Activated CD4-positive, alpha-beta memory T cell treated with anti-CD3 and anti-CD28 coated beads, Interleukin-2, amount 10 ng/mL, durations not matched to agents 7 days and 5 days (primary cell): ENCODE results near the gene DSPP. TPM values are rescaled to one million over a fixed set of nuclear protein-coding genes. Genes with fewer than 3 reads are reported as not detected.
"Not testable (repeated sequence)": the region's sequence is repeated elsewhere in the genome, so short reads cannot be mapped to it uniquely, and the experiment has no call there.

ENCODE experiments used
- CTCF ChIA-PET: fragments of 350-600 bp; sonication (Branson Sonifier 250); formaldehyde crosslinking; loops from one replicate; lab custom pipeline; 2021; ENCODE audit warnings: antibody characterized with exemption, inconsistent platforms; lab: Charles Lee
- POLR2A ChIA-PET: fragments of 350-600 bp; sonication (Branson Sonifier 250); formaldehyde crosslinking; loops from one replicate; lab custom pipeline; 2021; ENCODE audit warnings: antibody characterized with exemption; lab: Charles Lee
- DNase-seq: peaks from one replicate; pipeline ENCODE4 v3.0.0-alpha.2; 2020
- H3K27ac Mint-ChIP-seq: one replicate; pipeline ENCODE4 v1.8.0; 2021; ENCODE audit warnings: mild to moderate bottlenecking, mixed read lengths
- H3K27me3 Mint-ChIP-seq: one replicate; pipeline ENCODE4 v1.8.0; 2021; ENCODE audit warnings: mixed read lengths
- H3K36me3 Mint-ChIP-seq: one replicate; pipeline ENCODE4 v1.8.0; 2021; ENCODE audit warnings: low read depth, mixed read lengths
- H3K4me1 Mint-ChIP-seq: one replicate; pipeline ENCODE4 v1.8.0; 2021; ENCODE audit warnings: mixed read lengths
- H3K4me3 Mint-ChIP-seq: one replicate; pipeline ENCODE4 v1.8.0; 2021; ENCODE audit warnings: mild to moderate bottlenecking, mixed read lengths
- H3K9me3 Mint-ChIP-seq: one replicate; pipeline ENCODE4 v1.8.0; 2021; ENCODE audit warnings: mixed read lengths
- total RNA-seq, 2 experiments: library from RNA; stranded (reverse); gene quantifications; one replicate each; pipeline ENCODE4 v1.2.3, GENCODE V29; 2021

Gene DSPP
- not detected for total RNA-seq

DNA sequence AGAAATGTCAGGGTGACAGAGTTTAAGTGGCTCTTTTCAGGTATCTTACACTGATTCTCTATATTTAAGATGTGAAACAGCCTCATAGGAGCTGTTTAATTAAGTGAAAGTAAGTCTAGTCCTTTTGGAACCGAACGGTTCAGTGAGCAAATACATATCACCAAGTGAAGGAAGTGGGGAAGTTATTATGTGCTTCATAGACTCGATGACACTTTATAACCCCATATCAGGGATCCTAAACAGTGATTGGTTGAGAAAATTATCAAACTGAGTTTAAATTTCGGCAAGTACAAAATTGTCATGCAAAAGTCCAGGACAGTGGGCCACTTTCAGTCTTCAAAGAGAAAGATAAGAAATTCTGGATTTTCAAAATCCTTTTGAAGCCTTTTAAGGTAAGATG, at the start of gene DSPP:
TSS of gene DSPP (plus strand) at position 301 of the 400 bp plus-strand sequence. CDS start 2,380 bp downstream, outside the sequence.
- Mint-ChIP-seq H3K9me3 (no peaks in the 10 kb centered on the region), H3K4me1 (peaks cover 2% of the 10 kb centered on the region), H3K27ac (no peak within 1 kb of the TSS), H3K36me3 (no peaks in the 10 kb centered on the region), H3K27me3 (peaks cover 6% of the 10 kb centered on the region), H3K4me3 (no peak within 1 kb of the TSS)
- POLR2A ChIA-PET: no interaction called here
- no peak for DNase-seq
- CTCF ChIA-PET: no interaction called here

GRCh38 chr4:87559090-87559837, 49.1 kb upstream of the DSPP start:
- CTCF ChIA-PET: interaction anchor here (0.7 to 0.9 kb wide), 2 partner anchors 168 to 813 kb away, joined by 3 read pairs; partner anchors contain the start of gene HSD17B11
- DNase-seq: peak; percentile 82
- no peak overlapping the region for H3K4me3 Mint-ChIP-seq
- POLR2A ChIA-PET: interaction anchor here (1.5 kb wide), 1 partner anchor 137 kb away, joined by 3 read pairs; the partner anchor contains the start of gene NUDT9
- H3K4me1 Mint-ChIP-seq: peaks cover 31% of the 10 kb centered on the region
- peaks cover 7% of the 10 kb centered on the region for H3K9me3 Mint-ChIP-seq
- peaks cover 5% of the 10 kb centered on the region for H3K36me3 Mint-ChIP-seq
- peak overlapping the region; percentile 77 for H3K27ac Mint-ChIP-seq
- no peaks in the 10 kb centered on the region for H3K27me3 Mint-ChIP-seq

- Mint-ChIP-seq H3K27ac (no peak overlapping the region), H3K27me3 (no peaks in the 10 kb centered on the region), H3K4me3 (no peak overlapping the region), H3K36me3 (peaks cover 5% of the 10 kb centered on the region), H3K9me3 (peaks cover 4% of the 10 kb centered on the region), H3K4me1 (peaks cover 35% of the 10 kb centered on the region)
- ChIA-PET CTCF (interaction anchor here (0.6 to 0.8 kb wide), 2 partner anchors 16 to 170 kb away, joined by 3 read pairs; partner anchors contain the start of gene HSD17B11), POLR2A (interaction anchor here (1.5 kb wide), 1 partner anchor 138 kb away, joined by 3 read pairs; the partner anchor contains the start of gene NUDT9)
- no peak for DNase-seq
These were observed 47.5 kb upstream of the DSPP start for GRCh38 chr4:87560802-87561201.

- peaks cover 4% of the 10 kb centered on the region for H3K9me3 Mint-ChIP-seq
- H3K4me1 Mint-ChIP-seq: peaks cover 15% of the 10 kb centered on the region
- H3K36me3 Mint-ChIP-seq: peaks cover 5% of the 10 kb centered on the region
- ChIA-PET CTCF (no interaction called here), POLR2A (no interaction called here)
- no peak for DNase-seq
- no peaks in the 10 kb centered on the region for H3K27me3 Mint-ChIP-seq
- no peak overlapping the region for H3K4me3 Mint-ChIP-seq
- H3K27ac Mint-ChIP-seq: no peak overlapping the region
These were observed 42.6 kb upstream of the DSPP start for GRCh38 chr4:87565746-87566145.

- DNase-seq: no peak
- CTCF ChIA-PET: no interaction called here
- Mint-ChIP-seq H3K27me3 (peaks cover 2% of the 10 kb centered on the region), H3K4me1 (peaks cover 15% of the 10 kb centered on the region), H3K9me3 (peaks cover under 1% of the 10 kb centered on the region), H3K36me3 (peaks cover under 1% of the 10 kb centered on the region), H3K4me3 (no peak overlapping the region), H3K27ac (no peak overlapping the region)
- POLR2A ChIA-PET: no interaction called here
These were observed 42.1 kb upstream of the DSPP start for GRCh38 chr4:87566276-87566675.

- CTCF ChIA-PET: no interaction called here
These were observed 41.1 kb upstream of the DSPP start for GRCh38 chr4:87567191-87567590.

DNA sequence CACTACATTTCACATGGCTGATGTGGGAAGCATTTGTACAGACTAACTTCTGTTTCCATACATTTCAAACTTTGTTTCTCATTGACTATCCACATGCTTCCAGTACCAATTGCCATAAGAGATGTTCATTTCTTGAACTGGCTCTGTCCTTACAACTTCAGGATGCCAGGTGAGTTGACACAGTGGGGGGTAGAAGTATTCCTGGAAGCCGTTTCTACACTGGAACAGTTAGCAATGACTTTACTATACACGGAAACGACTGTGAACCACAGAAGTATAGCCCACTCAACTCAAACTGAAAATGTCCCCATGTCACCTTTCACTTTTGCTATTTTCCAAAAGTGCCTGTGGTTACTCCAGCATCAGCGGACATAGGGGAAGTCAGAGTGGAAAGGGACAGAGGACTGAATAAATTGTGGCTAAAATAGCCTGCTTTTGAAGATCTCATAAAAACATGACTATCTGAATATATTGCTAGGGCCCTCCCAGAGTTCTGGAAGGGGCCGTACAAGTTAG, 38.0 kb upstream of the DSPP start:
- Mint-ChIP-seq H3K36me3 (no peaks in the 10 kb centered on the region), H3K9me3 (peaks cover 2% of the 10 kb centered on the region), H3K27me3 (peaks cover 5% of the 10 kb centered on the region), H3K4me1 (peaks cover 17% of the 10 kb centered on the region), H3K27ac (no peak overlapping the region), H3K4me3 (no peak overlapping the region)
- DNase-seq: no peak
- POLR2A ChIA-PET: no interaction called here
- CTCF ChIA-PET: interaction anchor here (0.6 kb wide), 1 partner anchor 18 kb away, joined by 3 read pairs; no protein-coding TSS in a partner anchor

More at GRCh38 chr4:87567191-87567590, 41.1 kb upstream of the DSPP start:
- Mint-ChIP-seq H3K27ac (no peak overlapping the region), H3K4me1 (peaks cover 15% of the 10 kb centered on the region), H3K4me3 (no peak overlapping the region), H3K36me3 (no peaks in the 10 kb centered on the region), H3K9me3 (no peaks in the 10 kb centered on the region), H3K27me3 (peaks cover 2% of the 10 kb centered on the region)
- POLR2A ChIA-PET: no interaction called here
- no peak for DNase-seq

- POLR2A ChIA-PET, H3K27me3 Mint-ChIP-seq, DNase-seq, CTCF ChIA-PET, H3K36me3 Mint-ChIP-seq, H3K9me3 Mint-ChIP-seq, H3K27ac Mint-ChIP-seq, H3K4me3 Mint-ChIP-seq: not testable (repeated sequence)
- peaks cover 14% of the 10 kb centered on the region for H3K4me1 Mint-ChIP-seq
These were observed 34.0 kb upstream of the DSPP start for GRCh38 chr4:87574376-87574775.

GRCh38 chr4:87574996-87575395, 33.3 kb upstream of the DSPP start:
- POLR2A ChIA-PET: no interaction called here
- H3K4me3 Mint-ChIP-seq: no peak overlapping the region
- no peak overlapping the region for H3K27ac Mint-ChIP-seq
- H3K4me1 Mint-ChIP-seq: peaks cover 17% of the 10 kb centered on the region
- peaks cover 5% of the 10 kb centered on the region for H3K27me3 Mint-ChIP-seq
- CTCF ChIA-PET: no interaction called here
- peaks cover 2% of the 10 kb centered on the region for H3K9me3 Mint-ChIP-seq
- DNase-seq: no peak
- no peaks in the 10 kb centered on the region for H3K36me3 Mint-ChIP-seq

GRCh38 chr4:87575408-87575807, 32.9 kb upstream of the DSPP start:
- Mint-ChIP-seq H3K4me1 (peaks cover 14% of the 10 kb centered on the region), H3K36me3 (no peaks in the 10 kb centered on the region), H3K27me3 (peaks cover 5% of the 10 kb centered on the region), H3K9me3 (peaks cover 2% of the 10 kb centered on the region), H3K4me3 (no peak overlapping the region), H3K27ac (no peak overlapping the region)
- ChIA-PET CTCF (no interaction called here), POLR2A (no interaction called here)
- no peak for DNase-seq

DNA sequence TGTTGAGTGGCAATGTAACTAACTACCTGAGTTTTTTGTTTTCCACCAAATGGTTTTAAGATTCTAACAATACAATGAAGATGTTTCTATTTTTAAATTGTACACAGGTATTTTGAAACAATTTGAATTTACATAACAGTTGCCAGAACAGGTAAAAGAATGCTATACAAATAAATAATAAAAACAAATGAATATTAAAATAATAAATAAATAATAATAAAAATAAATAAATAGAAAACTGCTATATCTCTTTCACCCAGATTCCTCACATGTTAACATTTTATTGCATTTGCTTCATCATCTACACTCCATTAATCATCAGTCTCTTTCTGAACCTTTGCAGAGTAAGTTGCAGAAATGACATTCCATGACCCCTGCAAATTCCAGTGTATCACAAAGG, 32.3 kb upstream of the DSPP start:
- H3K9me3 Mint-ChIP-seq: peaks cover 2% of the 10 kb centered on the region
- no peak overlapping the region for H3K4me3 Mint-ChIP-seq
- H3K27ac Mint-ChIP-seq: no peak overlapping the region
- peaks cover 9% of the 10 kb centered on the region for H3K4me1 Mint-ChIP-seq
- DNase-seq: no peak
- peaks cover 3% of the 10 kb centered on the region for H3K27me3 Mint-ChIP-seq
- H3K36me3 Mint-ChIP-seq: no peaks in the 10 kb centered on the region
- ChIA-PET POLR2A (no interaction called here), CTCF (no interaction called here)

DNA sequence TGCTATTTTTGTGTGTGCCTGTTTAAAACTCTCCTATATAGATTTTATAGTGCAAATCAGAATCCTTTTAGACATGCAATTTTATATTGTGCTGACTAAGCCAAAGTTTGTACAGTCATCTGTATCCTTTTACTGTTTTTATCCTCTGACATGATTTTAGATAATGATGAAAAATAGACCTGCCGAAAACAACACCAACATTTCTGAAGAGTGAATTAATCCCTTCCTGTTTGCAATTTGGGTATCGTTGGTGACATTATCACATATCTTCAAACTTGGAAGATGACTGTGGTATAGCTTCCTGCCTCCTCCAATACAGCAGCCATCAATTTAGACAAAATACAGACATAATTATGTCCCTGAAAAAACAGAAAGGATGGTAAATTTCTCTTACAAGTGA, 28.9 kb upstream of the DSPP start:
- no peak overlapping the region for H3K4me3 Mint-ChIP-seq
- H3K27ac Mint-ChIP-seq: no peak overlapping the region
- DNase-seq: no peak
- H3K9me3 Mint-ChIP-seq: no peaks in the 10 kb centered on the region
- H3K27me3 Mint-ChIP-seq: peaks cover under 1% of the 10 kb centered on the region
- ChIA-PET POLR2A (no interaction called here), CTCF (no interaction called here)
- H3K36me3 Mint-ChIP-seq: no peaks in the 10 kb centered on the region
- peaks cover 7% of the 10 kb centered on the region for H3K4me1 Mint-ChIP-seq

DNA sequence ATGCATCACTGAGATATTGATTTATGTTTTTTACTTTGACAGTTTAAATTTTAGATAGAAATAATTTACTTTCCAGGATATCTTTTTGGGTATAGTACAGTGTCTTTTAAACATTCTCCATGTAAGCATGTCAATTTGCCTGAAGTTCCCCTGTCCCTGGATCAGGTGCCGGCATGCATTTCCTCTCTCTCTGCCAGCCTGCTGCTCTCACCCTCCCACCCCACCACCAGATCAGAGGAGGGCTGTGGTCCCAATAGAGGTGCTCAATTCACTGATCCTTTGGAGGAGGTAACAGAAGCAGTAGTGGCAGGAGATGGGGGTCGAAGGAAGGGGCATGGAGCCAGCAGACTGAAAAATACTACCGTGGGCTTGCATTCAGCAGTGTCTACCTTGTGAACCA, 28.3 kb upstream of the DSPP start:
- CTCF ChIA-PET: no interaction called here
- POLR2A ChIA-PET: no interaction called here
- no peak for DNase-seq
- no peaks in the 10 kb centered on the region for H3K36me3 Mint-ChIP-seq
- H3K27ac Mint-ChIP-seq: no peak overlapping the region
- no peak overlapping the region for H3K4me3 Mint-ChIP-seq
- H3K4me1 Mint-ChIP-seq: peaks cover 4% of the 10 kb centered on the region
- H3K9me3 Mint-ChIP-seq: no peaks in the 10 kb centered on the region
- no peaks in the 10 kb centered on the region for H3K27me3 Mint-ChIP-seq
